HepG2 (cell line): Measurements from ENCODE around the gene ACE. TPM values are rescaled to one million over a fixed set of nuclear protein-coding genes. Genes with fewer than 3 reads are reported as not detected.

Experiments used
- ATAC-seq: fragments of 200-7000 bp; cut with Tn5 transposase; 3 replicates; pipeline ENCODE4 v1.9.1; 2020; ENCODE audit warnings: mild to moderate bottlenecking, moderate library complexity
- BruUV-seq: library from RNA; stranded (reverse); fragments of 400-500 nt; replicated peaks from 2 replicates; lab custom pipeline; 2021; lab: Mats Ljungman, UMichigan
- CTCF ChIA-PET: fragments of 300-600 bp; formaldehyde crosslinking; extraction: SDS; loops from one replicate; lab custom pipeline; 2021; ENCODE audit warnings: low total read pairs, inconsistent platforms, low intra/inter-chr PET ratio; lab: Yijun Ruan, JAX
- POLR2A ChIA-PET: fragments of 350-600 bp; sonication (Branson Sonifier 250); formaldehyde crosslinking; loops from one replicate; lab custom pipeline; 2020; ENCODE audit warnings: antibody characterized with exemption, inconsistent platforms; lab: Yijun Ruan, JAX
- DNase-seq: peaks from one replicate; pipeline ENCODE4 v3.0.0-alpha.2; 2015; ENCODE audit warnings: low spot score
- FAIRE-seq: peaks from 3 replicates; lab custom pipeline; 2011; peaks lifted over from hg19 to GRCh38; lab: Jason Lieb, UNC
- H2AFZ ChIP-seq: one replicate; pipeline ENCODE4 v1.6.1; 2011; ENCODE audit warnings: low read length, inconsistent platforms
- H3K27ac ChIP-seq: fragments of 300-600 bp; 3 replicates; pipeline ENCODE4 v1.8.0; 2011; ENCODE audit warnings: mixed run types, mild to moderate bottlenecking, mixed read lengths, low read length, inconsistent platforms; ENCODE audit not compliant: insufficient read depth; ENCODE audit errors: extremely low read length
- H3K27me3 ChIP-seq, 2 experiments: fragments of 200-600 bp in 1 of 2; 2 replicates in 1 of 2; 3 replicates in 1 of 2; pipeline versions ENCODE4 v1.6.0 to v1.8.0; 2011; ENCODE audit warnings: low read length in 2 of 2, mild to moderate bottlenecking in 2 of 2, moderate library complexity in 2 of 2, inconsistent platforms in 1 of 2; ENCODE audit not compliant: insufficient read depth in 2 of 2, control insufficient read depth in 1 of 2
- H3K36me3 ChIP-seq, 2 experiments: fragments of 200-600 bp in 1 of 2; replicated peaks in 1 of 2; 2 replicates in 1 of 2; 3 replicates in 1 of 2; pipeline versions ENCODE4 v1.5.1 to v1.8.0; 2011; ENCODE audit warnings: low read length in 2 of 2, inconsistent platforms in 1 of 2; ENCODE audit not compliant: insufficient read depth in 2 of 2, control insufficient read depth in 1 of 2
- H3K4me1 ChIP-seq: 2 replicates; pipeline ENCODE4 v1.5.1; 2012; ENCODE audit warnings: low read length, inconsistent platforms; ENCODE audit not compliant: insufficient read depth
- H3K4me2 ChIP-seq: 2 replicates; pipeline ENCODE4 v1.6.0; 2011; ENCODE audit warnings: low read depth, low read length, inconsistent platforms
- H3K4me3 ChIP-seq, 3 experiments: fragments of 200-600 bp in 1 of 3; sonication (generic), shearing (Covaris generic) in 1 of 3; replicated peaks in 1 of 3; 2 replicates each; pipeline ENCODE4 v1.5.1; 2011 to 2016; ENCODE audit warnings: low read length in 3 of 3, inconsistent platforms in 2 of 3, low read depth in 2 of 3, mild to moderate bottlenecking in 2 of 3, control low read depth in 1 of 3, mixed read lengths in 1 of 3; ENCODE audit not compliant: insufficient read depth in 1 of 3
- H3K79me2 ChIP-seq: one replicate; pipeline ENCODE4 v1.6.1; 2011; ENCODE audit warnings: low read length, inconsistent platforms; ENCODE audit not compliant: insufficient read depth
- H3K9ac ChIP-seq: 2 replicates; pipeline ENCODE4 v1.6.0; 2011; ENCODE audit warnings: mild to moderate bottlenecking, low read depth, low read length, inconsistent platforms; ENCODE audit not compliant: insufficient read depth
- H3K9me3 ChIP-seq: 2 replicates; pipeline ENCODE4 v1.5.1; 2012; ENCODE audit warnings: mild to moderate bottlenecking, low read length
- H4K20me1 ChIP-seq: 2 replicates; pipeline ENCODE4 v1.6.0; 2011; ENCODE audit warnings: inconsistent platforms, mild to moderate bottlenecking, low read length, moderate library complexity; ENCODE audit not compliant: insufficient read depth
- CEBPZ ChIP-seq: IDR thresholded peaks from 2 replicates; pipeline ENCODE4 v1.6.1; 2012; ENCODE audit warnings: low read length, improper control_type of control experiment
- FOXK2 ChIP-seq: fragments of 450-650 bp; IDR thresholded peaks from 2 replicates; pipeline ENCODE4 v1.6.1; 2016
- GMEB1 ChIP-seq: sonication (generic); formaldehyde crosslinking; IDR thresholded peaks from 2 replicates; pipeline ENCODE4 v1.5.1; 2020; ENCODE audit warnings: missing genetic modification reagents, mild to moderate bottlenecking, borderline replicate concordance
- IRX3 ChIP-seq: sonication (generic); formaldehyde crosslinking; IDR thresholded peaks from 2 replicates; pipeline ENCODE4 v1.8.1; 2023; ENCODE audit warnings: mild to moderate bottlenecking, low read depth, missing genetic modification reagents, borderline replicate concordance
- KAT2B ChIP-seq: fragments of 150-350 bp; IDR thresholded peaks from 2 replicates; pipeline ENCODE4 v1.6.1; 2014; ENCODE audit warnings: low read depth, low read length, borderline replicate concordance
- MAFG ChIP-seq: sonication (generic); formaldehyde crosslinking; IDR thresholded peaks from 2 replicates; pipeline ENCODE4 v1.5.1; 2020; ENCODE audit warnings: mild to moderate bottlenecking, missing genetic modification reagents
- MIER3 ChIP-seq: IDR thresholded peaks from 2 replicates; pipeline ENCODE4 v1.6.1; 2016; ENCODE audit warnings: missing compliant biosample characterization, borderline replicate concordance
- MZF1 ChIP-seq: sonication (generic); formaldehyde crosslinking; IDR thresholded peaks from 2 replicates; pipeline ENCODE4 v1.8.1; 2023; ENCODE audit warnings: mild to moderate bottlenecking, missing genetic modification reagents, borderline replicate concordance
- NCOA1 ChIP-seq: sonication (generic); formaldehyde crosslinking; IDR thresholded peaks from 2 replicates; pipeline ENCODE4 v1.9.0; 2021; ENCODE audit warnings: missing genetic modification reagents
- SMYD3 ChIP-seq: sonication (generic); formaldehyde crosslinking; IDR thresholded peaks from 2 replicates; pipeline ENCODE4 v1.8.1; 2023; ENCODE audit warnings: mild to moderate bottlenecking, missing genetic modification reagents
- ZFP90 ChIP-seq: sonication (generic); formaldehyde crosslinking; IDR thresholded peaks from 2 replicates; pipeline ENCODE4 v1.8.0; 2022; ENCODE audit warnings: missing genetic modification reagents, mild to moderate bottlenecking, inconsistent platforms, borderline replicate concordance
- ZNF451 ChIP-seq: sonication (generic); formaldehyde crosslinking; IDR thresholded peaks from 2 replicates; pipeline ENCODE4 v1.5.0; 2020; ENCODE audit warnings: mild to moderate bottlenecking, missing genetic modification reagents
- WGBS: methylation state at CpG from one replicate; pipeline ENCODE4 v1.1.6; 2017; ENCODE audit warnings: low lambda C conversion rate; 5-methylcytosine and 5-hydroxymethylcytosine counted together
- in situ Hi-C: cut with HindIII; loops from 2 replicates; pipeline ENCODE4 v1.10.0; 2017; ENCODE audit warnings: low pct_unique_long_range_greater_than_20kb; ENCODE audit not compliant: extremely low pct_ligation_motif_present
- intact Hi-C: fragments of 100-400 bp; cut with micrococcal nuclease; formaldehyde crosslinking; loops from one replicate; pipeline ENCODE4 v1.10.0; 2022; ENCODE audit not compliant: unreplicated experiment
- polyA plus RNA-seq, 8 experiments: library from polyadenylated mRNA; depleted of rRNA in 3 of 8; stranded (reverse) in 7 of 8; unstranded in 1 of 8; fragments of >200 nt; fragmentation: Illumina TruSeq in 4 of 8; extraction: Trizol in 4 of 8; gene quantifications; 2 replicates each; pipeline versions ENCODE4 v1.2.1 to v1.2.3, GENCODE V29; 2011 to 2016; ENCODE audit warnings: low read depth in 4 of 8, missing spikeins in 1 of 8, mixed read lengths in 1 of 8; ENCODE audit not compliant: insufficient read depth in 1 of 8
- total RNA-seq, 5 experiments: library from RNA; depleted of rRNA; stranded (reverse); fragments of >200 nt; fragmentation: Illumina TruSeq; extraction: Trizol; gene quantifications; 2 replicates each; pipeline ENCODE4 v1.2.3, GENCODE V29; 2016; ENCODE audit warnings: low read depth in 1 of 5

ACE gene
- total and polyA plus RNA-seq, 2 of the 13 experiments (the other 11 are each of a cell fraction or from before 2014, with no cell fraction given): 0.08 to 0.13 TPM

- peaks cover 5 to 61% of the 10 kb centered on the region in 2 experiments for H3K27me3 ChIP-seq
- no peak overlapping the region for H2AFZ ChIP-seq
- no peak for FAIRE-seq
- no peak for DNase-seq
- no peak overlapping the region for H3K9ac ChIP-seq
- no peak overlapping the region for H3K4me2 ChIP-seq
- H3K36me3 ChIP-seq: no peaks in the 10 kb centered on the region
- H3K9me3 ChIP-seq: no peaks in the 10 kb centered on the region
- no peak overlapping the region for H3K27ac ChIP-seq
- no peak overlapping the region for H3K4me3 ChIP-seq
- H4K20me1 ChIP-seq: no peaks in the 10 kb centered on the region; the same call in 1 of the 2 replicates
- CTCF ChIA-PET: no interaction called here
- in situ Hi-C loops: no loop called here
- intact Hi-C loops: no loop called here
- TF ChIP-seq SMYD3 (CRISPR knock-in tag) (no peak), GMEB1 (CRISPR knock-in tag) (no peak), ZFP90 (CRISPR knock-in tag) (0 out of 2 replicates have a peak, but pooled peaks have one; percentile 36)
- TF ChIP-seq, all 625 proteins: peak for 1
- Histone ChIP-seq H3K79me2 (no peaks in the 10 kb centered on the region), H3K4me1 (peaks cover 44% of the 10 kb centered on the region)
- POLR2A ChIA-PET: interaction anchor here (1.1 kb wide), 1 partner anchor 27 kb away, joined by 3 read pairs; no protein-coding TSS in a partner anchor
- BruUV-seq: no TSS peak
- WGBS: 22% methylated on average over 6 of the region's 6 CpGs
- no peak for ATAC-seq
Observed at GRCh38 chr17:63525190-63525946, 48.5 kb downstream of the ACE start.

- intact Hi-C loops: no loop called here
- no peak for DNase-seq
- in situ Hi-C loops: no loop called here
- H3K4me2 ChIP-seq: no peak overlapping the region
- no peaks in the 10 kb centered on the region for H3K9me3 ChIP-seq
- peaks cover 44% of the 10 kb centered on the region for H3K4me1 ChIP-seq
- 33% methylated on average over 5 of the region's 5 CpGs for WGBS
- H4K20me1 ChIP-seq: no peaks in the 10 kb centered on the region; the same call in 1 of the 2 replicates
- no peak overlapping the region for H3K9ac ChIP-seq
- no peak overlapping the region for H3K4me3 ChIP-seq
- H3K27me3 ChIP-seq: peaks cover 5 to 57% of the 10 kb centered on the region in 2 experiments
- BruUV-seq: no TSS peak
- no peak for ATAC-seq
- no peak overlapping the region for H3K27ac ChIP-seq
- ChIA-PET POLR2A (no interaction called here), CTCF (no interaction called here)
- H3K79me2 ChIP-seq: no peaks in the 10 kb centered on the region
- H2AFZ ChIP-seq: no peak overlapping the region
- FAIRE-seq: no peak
- H3K36me3 ChIP-seq: no peaks in the 10 kb centered on the region
- TF ChIP-seq MZF1 (CRISPR knock-in tag) (no peak), NCOA1 (CRISPR knock-in tag) (no peak), CEBPZ (no peak), ZNF451 (no peak), FOXK2 (no peak), KAT2B (no peak), MIER3 (no peak), IRX3 (CRISPR knock-in tag) (no peak), MAFG (CRISPR knock-in tag) (no peak)
Observed at GRCh38 chr17:63526861-63527260, 50.0 kb downstream of the ACE start.
